ENCODE measurements around the gene PRR20G.

The PRR20G gene

DNA sequence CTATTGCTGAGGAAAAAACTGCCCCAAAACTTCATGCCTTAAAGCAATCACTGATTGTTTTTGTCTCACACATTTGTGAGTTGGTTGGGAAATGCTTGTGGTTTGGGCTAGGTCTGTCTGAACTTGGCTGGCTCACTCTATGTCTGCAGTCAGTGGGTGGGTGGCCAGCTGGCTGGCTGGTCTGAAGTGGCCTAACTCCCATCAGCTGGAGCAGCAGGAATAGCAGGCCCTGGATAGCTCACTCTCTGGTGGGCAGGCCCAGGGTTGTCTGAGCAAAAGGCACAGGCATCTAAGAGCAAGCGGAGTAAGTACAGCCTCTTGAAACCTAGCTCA lies 37.7 kb upstream of the PRR20G start:
- TF ChIP-seq, protein P1, sequence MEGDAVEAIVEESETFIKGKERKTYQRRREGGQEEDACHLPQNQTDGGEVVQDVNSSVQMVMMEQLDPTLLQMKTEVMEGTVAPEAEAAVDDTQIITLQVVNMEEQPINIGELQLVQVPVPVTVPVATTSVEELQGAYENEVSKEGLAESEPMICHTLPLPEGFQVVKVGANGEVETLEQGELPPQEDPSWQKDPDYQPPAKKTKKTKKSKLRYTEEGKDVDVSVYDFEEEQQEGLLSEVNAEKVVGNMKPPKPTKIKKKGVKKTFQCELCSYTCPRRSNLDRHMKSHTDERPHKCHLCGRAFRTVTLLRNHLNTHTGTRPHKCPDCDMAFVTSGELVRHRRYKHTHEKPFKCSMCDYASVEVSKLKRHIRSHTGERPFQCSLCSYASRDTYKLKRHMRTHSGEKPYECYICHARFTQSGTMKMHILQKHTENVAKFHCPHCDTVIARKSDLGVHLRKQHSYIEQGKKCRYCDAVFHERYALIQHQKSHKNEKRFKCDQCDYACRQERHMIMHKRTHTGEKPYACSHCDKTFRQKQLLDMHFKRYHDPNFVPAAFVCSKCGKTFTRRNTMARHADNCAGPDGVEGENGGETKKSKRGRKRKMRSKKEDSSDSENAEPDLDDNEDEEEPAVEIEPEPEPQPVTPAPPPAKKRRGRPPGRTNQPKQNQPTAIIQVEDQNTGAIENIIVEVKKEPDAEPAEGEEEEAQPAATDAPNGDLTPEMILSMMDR (IDR thresholded peaks at IDR 0.05): no peak
- no peak for DNase-seq (ENCODE audit: low spot score)
- no peak overlapping the region for H3K27ac ChIP-seq
- H3K4me3 ChIP-seq: no peak overlapping the region

DNA sequence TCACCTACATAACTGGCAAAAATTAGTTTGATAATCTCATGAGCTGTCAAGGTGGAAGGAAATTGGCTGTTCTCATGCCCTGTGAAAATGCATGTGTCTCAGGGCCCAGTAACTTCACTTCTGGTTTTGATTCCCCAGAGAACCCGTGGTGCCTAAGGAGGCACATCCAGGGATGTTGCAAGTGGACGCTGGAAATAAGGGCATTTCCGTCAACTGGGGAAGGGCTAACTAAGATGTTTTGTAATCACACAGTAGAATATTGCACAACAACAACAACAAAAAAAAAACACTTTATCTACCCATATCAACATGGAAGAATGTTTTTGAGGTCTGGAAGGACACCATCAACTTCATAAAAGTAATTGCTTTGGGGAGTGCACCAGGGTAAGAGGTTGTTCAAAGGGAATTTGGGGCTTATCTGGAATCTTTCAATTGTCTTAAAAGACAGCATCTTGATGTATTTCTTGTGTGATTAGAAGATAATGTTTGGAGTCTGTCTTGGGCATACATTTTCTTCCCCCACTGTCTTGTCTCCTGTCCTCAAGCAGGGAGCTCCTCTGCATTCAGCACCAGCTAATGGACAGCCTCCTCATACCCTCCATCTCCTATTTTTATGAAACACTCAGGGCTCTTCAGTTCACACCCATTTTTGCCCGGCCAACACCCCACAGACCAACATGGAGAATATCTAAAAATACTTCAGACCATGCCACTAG lies 37.2 kb upstream of the PRR20G start:
- no peak overlapping the region for H3K27ac ChIP-seq

DNA sequence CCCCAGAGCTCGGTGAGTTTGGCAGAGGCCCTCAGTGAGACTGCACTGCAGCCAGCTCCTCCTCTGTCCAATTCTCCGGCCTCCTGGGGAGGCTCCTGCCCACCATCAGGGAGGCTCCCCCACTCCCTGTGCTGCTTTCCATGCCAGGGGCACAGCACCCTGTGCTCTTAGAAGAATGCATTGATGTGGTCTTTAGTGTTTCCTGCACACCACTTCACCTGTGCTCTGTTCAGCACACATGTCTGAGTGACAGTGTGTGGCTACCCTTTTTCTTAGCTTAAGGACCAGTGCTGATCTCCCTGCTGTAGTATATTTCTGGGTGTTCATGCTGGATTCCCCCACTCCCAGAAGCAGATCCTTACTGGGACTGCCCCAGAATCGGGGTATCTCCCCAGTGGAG lies 36.2 kb upstream of the PRR20G start:
- H3K4me3 ChIP-seq: no peak overlapping the region
- TF ChIP-seq, protein P1 (IDR thresholded peaks at IDR 0.05): no peak
- H3K27ac ChIP-seq: no peak overlapping the region
- no peak for DNase-seq (ENCODE audit: low spot score)

More for the DNA sequence above, 37.2 kb upstream of the PRR20G start:
- TF ChIP-seq, protein P1 (IDR thresholded peaks at IDR 0.05): no peak
- H3K4me3 ChIP-seq: no peak overlapping the region
- no peak for DNase-seq (ENCODE audit: low spot score)

DNA sequence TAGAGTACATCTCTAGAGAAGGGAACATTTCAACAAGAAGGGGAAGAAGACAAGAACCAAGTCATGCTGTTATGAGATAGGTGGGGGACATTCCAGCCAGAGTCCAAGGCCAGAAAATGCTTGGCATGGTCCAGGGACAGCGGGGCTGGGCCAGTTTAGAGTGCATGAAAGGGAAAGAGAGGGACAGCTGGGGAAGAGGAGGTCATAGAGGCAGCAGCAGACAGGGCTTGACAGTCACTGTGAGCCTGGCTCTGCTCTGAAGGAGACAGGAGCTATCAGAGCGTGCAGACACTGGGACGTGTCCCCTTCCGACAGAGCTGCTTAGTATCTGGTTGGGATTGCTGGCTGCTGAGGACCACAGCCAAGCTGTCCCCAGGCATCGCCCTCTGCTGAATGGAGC lies 35.7 kb upstream of the PRR20G start:
- Histone ChIP-seq H3K4me3 (no peak overlapping the region), H3K27ac (no peak overlapping the region)
- DNase-seq (ENCODE audit: low spot score): no peak
- TF ChIP-seq, protein P1 (IDR thresholded peaks at IDR 0.05): no peak

DNA sequence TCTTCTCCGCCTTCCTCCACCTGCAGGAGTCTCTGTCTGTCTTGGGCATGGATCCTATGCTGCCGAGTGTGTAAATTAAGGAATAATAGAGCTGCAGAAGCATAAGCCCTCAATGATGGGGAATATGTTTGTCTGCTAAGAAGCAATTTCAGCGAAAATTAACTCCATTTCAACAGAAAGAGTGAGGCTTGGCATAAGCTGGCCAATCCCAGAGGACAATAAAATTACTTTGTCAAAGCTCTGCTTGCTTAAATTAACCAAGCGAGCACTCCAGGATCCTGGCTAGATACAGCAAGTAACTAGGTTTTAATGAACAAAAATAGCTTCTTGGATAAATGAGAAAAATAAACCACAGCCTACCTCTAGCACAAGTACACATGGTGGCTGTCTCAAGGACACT lies 33.5 kb upstream of the PRR20G start:
- DNase-seq (ENCODE audit: low spot score): no peak
- TF ChIP-seq, protein P1 (IDR thresholded peaks at IDR 0.05): no peak
- Histone ChIP-seq H3K27ac (no peak overlapping the region), H3K4me3 (no peak overlapping the region)

DNA sequence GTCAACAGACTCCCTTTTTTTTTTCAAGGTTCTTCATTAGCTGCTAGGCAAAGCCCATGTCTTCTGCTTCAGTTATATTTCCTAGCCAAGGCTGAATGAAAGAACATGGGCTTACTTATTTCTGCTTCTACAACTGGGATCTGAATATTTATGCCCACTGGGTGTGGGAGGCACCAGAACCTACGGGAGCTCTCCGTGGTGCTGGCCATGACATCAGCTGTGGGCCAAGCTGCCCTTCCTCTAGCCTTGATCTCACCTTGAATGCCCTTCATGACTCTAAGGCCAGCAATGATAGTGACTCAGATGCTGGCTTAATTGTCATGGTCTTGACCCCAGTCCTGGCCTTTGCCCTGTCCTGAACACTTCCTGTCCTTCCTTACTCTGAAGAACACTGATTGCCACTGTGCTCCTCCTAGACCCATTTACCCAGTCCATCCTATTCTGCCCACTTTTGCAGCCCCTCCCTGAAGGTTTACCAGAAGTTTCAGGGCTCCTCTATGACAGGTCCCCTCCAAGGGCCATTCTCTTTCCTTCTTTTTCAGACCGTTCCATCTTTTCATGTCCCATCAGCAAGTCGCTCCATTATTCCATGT lies 32.8 kb upstream of the PRR20G start:
- Histone ChIP-seq H3K4me3 (no peak overlapping the region), H3K27ac (no peak overlapping the region)
- TF ChIP-seq, protein P1 (IDR thresholded peaks at IDR 0.05): no peak
- DNase-seq (ENCODE audit: low spot score): no peak

DNA sequence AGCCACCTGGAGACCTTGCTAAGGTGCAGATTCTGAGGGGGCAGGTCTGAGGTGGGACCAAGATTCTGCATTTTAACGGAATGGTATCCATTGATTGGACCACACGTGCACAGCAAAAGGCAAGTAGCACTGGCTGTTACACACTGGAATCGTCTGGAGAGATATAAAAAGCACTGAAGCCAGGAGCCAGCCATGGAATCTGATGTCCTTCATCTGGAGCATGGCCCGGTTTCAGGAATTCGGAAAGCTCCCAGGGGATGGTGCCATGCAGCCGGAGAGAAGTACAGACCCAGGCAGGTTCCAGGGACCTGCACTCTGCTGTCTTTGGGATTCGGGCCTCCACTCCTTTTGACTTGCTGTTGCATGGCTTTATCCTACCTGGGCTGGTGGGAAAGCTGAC lies 28.8 kb upstream of the PRR20G start:
- TF ChIP-seq, protein P1 (IDR thresholded peaks at IDR 0.05): no peak
- Histone ChIP-seq H3K27ac (no peak overlapping the region), H3K4me3 (no peak overlapping the region)
- DNase-seq (ENCODE audit: low spot score): no peak
